ENCODE measurements around the gene OR5AK2. TPM values are rescaled to one million over a fixed set of nuclear protein-coding genes. Genes with fewer than 3 reads are reported as not detected.

Gene OR5AK2
- total RNA-seq, 1 experiment from 2014 or later, result not detected

DNA sequence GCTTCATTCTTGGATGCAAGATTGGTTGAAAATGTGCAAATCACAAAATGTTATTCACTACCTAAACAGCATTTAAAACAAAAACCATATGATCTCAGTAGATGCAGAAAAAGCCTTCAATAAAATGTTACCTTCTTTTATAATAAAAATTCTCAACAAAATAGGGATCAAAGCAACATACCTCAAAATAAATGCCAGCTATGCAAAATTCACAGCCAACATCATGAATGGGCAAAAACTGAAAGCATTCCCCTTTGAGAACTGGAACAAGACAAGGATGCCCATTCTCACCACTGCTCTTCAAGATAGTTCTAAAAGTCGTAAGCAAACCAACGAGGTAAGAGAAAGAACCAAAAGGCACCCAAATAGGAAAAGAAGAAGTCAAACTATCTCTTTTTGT is 2.0 kb downstream of the OR5AK2 start:
- H2BK20ac ChIP-seq (ENCODE audit: low read depth, low read length, poor library complexity, severe bottlenecking), result no peak overlapping the region
- H4K8ac ChIP-seq (replicated peaks; ENCODE audit: insufficient read length, low read depth, low read length), result no peak overlapping the region
- H3K9me3 Mint-ChIP-seq, result peaks cover 33 to 46% of the 10 kb centered on the region in 2 experiments
- H2BK120ac ChIP-seq (ENCODE audit: low read depth, low read length, poor library complexity, severe bottlenecking), result no peak overlapping the region
- H3K56ac ChIP-seq (ENCODE audit: insufficient read length, low read depth, low read length), result no peak overlapping the region
- no peak overlapping the region for H2BK12ac ChIP-seq (ENCODE audit: insufficient read length, low read depth, low read length)
- H3K18ac ChIP-seq (ENCODE audit: insufficient read length, low read depth, low read length), result no peak overlapping the region
- no peak overlapping the region for H3K27ac ChIP-seq (ENCODE audit: insufficient read length, low read depth, low read length)
- no peaks in the 10 kb centered on the region for H3K23me2 ChIP-seq (ENCODE audit: insufficient read length, low read depth, low read length, poor library complexity, severe bottlenecking)
- H2AFZ ChIP-seq (ENCODE audit: low read length), result no peak overlapping the region
- H2BK15ac ChIP-seq (ENCODE audit: low read depth, low read length), result no peak overlapping the region
- peaks cover 16% of the 10 kb centered on the region for H3K9me3 ChIP-seq (ENCODE audit: control insufficient read depth, low read depth, low read length)
- H3K27me3 Mint-ChIP-seq (ENCODE audit: low read depth), result no peaks in the 10 kb centered on the region; the same call in 1 of the 2 replicates
- H3K4ac ChIP-seq (ENCODE audit: low read depth, low read length), result no peak overlapping the region
- H2BK5ac ChIP-seq (ENCODE audit: insufficient read length, low read length), result no peak overlapping the region
- no peak overlapping the region for H3K14ac ChIP-seq (ENCODE audit: insufficient read depth, low read length)
- no peak overlapping the region for H4K5ac ChIP-seq (ENCODE audit: insufficient read length, low read depth, low read length)
- no peak overlapping the region for H3K23ac ChIP-seq (ENCODE audit: insufficient read length, low read depth, low read length)
- TF ChIP-seq, protein P1, sequence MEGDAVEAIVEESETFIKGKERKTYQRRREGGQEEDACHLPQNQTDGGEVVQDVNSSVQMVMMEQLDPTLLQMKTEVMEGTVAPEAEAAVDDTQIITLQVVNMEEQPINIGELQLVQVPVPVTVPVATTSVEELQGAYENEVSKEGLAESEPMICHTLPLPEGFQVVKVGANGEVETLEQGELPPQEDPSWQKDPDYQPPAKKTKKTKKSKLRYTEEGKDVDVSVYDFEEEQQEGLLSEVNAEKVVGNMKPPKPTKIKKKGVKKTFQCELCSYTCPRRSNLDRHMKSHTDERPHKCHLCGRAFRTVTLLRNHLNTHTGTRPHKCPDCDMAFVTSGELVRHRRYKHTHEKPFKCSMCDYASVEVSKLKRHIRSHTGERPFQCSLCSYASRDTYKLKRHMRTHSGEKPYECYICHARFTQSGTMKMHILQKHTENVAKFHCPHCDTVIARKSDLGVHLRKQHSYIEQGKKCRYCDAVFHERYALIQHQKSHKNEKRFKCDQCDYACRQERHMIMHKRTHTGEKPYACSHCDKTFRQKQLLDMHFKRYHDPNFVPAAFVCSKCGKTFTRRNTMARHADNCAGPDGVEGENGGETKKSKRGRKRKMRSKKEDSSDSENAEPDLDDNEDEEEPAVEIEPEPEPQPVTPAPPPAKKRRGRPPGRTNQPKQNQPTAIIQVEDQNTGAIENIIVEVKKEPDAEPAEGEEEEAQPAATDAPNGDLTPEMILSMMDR (conservative IDR thresholded peaks at IDR 0.05), result no peak
- H2AK5ac ChIP-seq (ENCODE audit: insufficient read length, low read length), result no peak overlapping the region
- no peaks in the 10 kb centered on the region for H3K27me3 ChIP-seq (ENCODE audit: insufficient read depth, low read length)
- H3K27ac Mint-ChIP-seq, result no peak overlapping the region
- no peaks in the 10 kb centered on the region for H3K4me1 Mint-ChIP-seq
- no peaks in the 10 kb centered on the region for H4K20me1 ChIP-seq (ENCODE audit: control insufficient read depth, insufficient read depth, insufficient read length)
- no peak overlapping the region for H3K9ac ChIP-seq (ENCODE audit: extremely low read depth, insufficient read length, low read length)
- H3T11ph ChIP-seq (ENCODE audit: low read length), result no peak overlapping the region
- H3K4me2 ChIP-seq (ENCODE audit: insufficient read depth, insufficient read length, low read length), result no peak overlapping the region
- H3K79me2 ChIP-seq (ENCODE audit: insufficient read depth, low read length), result no peaks in the 10 kb centered on the region
- H4K91ac ChIP-seq (ENCODE audit: insufficient read length, low read depth, low read length), result no peak overlapping the region
- DNase-seq, result no peak
- no CpG with 5 or more reads among the region's 2 CpGs for WGBS (ENCODE audit: extremely low coverage, insufficient read length, low lambda C conversion rate)
- H3K36me3 Mint-ChIP-seq (ENCODE audit: insufficient read depth in 1 of 3, low read depth in 3 of 3), result peaks cover 10 to 12% (median 12%) of the 10 kb centered on the region in 3 experiments; a peak in 5 of 7 replicates
- no peaks in the 10 kb centered on the region for H3K4me1 ChIP-seq (ENCODE audit: insufficient read depth, low read length)
- no peaks in the 10 kb centered on the region for H3K79me1 ChIP-seq (ENCODE audit: insufficient read depth, low read depth, low read length, poor library complexity, severe bottlenecking)
- H3K4me3 Mint-ChIP-seq, result no peak overlapping the region

Data from H9 (cell line).